Activated T-cell treated with anti-CD3 and anti-CD28 coated beads for 48 hours (primary cell): ENCODE data around the gene HSPBAP1.
"Not testable (repeated sequence)": the region's sequence is repeated elsewhere in the genome, so short reads cannot be mapped to it uniquely, and the experiment has no call there.

Experiments used
- DNase-seq: peaks from one replicate; pipeline ENCODE4 v3.0.0-alpha.2; 2020; ENCODE audit warnings: low read depth

The HSPBAP1 gene

DNA sequence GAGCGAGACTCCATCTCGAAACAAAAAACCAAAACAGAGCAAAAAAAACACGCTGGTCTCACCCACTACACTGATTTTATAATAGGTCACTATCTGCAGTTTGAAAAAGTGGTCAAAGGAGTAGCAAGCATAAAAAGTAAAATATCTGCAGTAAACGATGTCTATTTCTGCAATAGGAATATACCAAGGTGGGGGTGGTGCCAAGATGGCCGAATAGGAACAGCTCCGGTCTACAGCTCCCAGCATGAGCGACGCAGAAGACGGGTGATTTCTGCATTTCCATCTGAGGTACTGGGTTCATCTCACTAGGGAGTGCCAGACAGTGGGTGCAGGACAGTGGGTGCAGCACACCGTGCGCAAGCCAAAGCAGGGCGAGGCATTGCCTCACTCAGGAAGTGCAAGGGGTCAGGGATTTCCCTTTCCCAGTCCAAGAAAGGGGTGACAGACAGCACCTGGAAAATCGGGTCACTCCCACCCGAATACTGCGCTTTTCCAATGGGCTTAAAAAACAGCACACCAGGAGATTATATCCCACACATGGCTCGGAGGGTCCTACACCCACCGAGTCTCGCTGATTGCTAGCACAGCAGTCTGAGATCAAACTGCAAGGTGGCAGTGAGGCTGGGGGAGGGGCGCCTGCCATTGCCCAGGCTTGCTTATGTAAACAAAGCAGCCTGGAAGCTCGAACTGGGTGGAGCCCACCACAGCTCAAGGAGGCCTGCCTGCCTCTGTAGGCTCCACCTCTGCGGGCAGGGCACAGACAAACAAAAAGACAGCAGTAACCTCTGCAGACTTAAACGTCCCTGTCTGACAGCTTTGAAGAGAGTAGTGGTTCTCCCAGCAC lies 60.7 kb downstream of the HSPBAP1 start:
- DNase-seq, result not testable (repeated sequence)

DNA sequence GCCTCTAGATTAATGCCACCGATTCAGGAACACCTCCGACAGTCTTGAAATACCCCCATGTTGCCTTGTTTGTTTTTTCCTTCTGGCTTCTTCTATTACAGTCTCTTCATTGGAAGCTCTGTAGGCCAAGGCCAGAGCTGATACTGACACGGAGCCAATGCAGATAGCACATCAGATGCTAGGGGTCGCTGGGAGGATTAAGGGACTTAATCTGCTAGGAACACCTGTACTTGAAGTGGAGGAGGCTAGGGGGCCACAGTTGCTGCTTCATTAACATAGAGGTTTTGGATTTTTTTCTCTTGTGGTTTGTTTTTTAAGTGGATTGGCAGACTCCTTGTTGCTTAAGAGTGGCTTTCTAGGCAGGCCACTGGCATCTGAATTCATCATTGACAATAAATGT lies 63.4 kb downstream of the HSPBAP1 start:
- DNase-seq, result no peak

DNA sequence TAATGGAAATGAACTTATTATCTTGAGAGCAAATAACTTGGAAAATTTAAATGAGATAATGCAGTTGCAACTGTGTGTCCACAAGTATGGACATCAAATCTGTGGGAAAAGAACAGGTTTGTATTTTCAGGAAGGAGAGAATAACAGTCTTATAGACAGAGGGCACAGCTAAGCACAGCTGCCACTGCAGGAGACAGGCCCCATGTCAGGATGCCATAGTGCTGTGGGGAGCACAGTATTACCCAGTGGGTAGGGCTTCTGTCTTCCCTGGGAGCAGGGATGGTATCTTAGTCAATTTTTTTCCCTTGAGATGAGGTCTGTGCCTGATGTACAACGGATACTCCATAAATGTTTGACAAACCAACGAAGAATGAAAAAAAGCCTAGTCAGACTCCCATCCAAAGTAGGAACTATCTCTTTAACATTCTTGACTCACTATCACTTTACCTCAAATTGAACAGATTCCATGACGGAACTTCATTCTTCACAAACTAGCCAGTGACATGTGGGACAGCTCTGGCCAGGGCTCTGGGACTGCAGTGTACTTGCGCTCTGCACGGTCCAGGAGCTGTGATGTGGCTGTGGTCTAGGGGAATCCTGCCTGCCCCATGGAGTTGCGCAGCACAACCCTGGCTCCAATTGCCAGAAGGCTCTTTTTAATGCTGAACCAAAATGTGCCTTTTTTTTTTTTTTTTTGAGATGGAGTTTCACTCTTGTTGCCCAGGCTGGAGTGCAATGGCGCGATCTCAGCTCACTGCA lies 64.7 kb downstream of the HSPBAP1 start:
- no peak for DNase-seq

DNA sequence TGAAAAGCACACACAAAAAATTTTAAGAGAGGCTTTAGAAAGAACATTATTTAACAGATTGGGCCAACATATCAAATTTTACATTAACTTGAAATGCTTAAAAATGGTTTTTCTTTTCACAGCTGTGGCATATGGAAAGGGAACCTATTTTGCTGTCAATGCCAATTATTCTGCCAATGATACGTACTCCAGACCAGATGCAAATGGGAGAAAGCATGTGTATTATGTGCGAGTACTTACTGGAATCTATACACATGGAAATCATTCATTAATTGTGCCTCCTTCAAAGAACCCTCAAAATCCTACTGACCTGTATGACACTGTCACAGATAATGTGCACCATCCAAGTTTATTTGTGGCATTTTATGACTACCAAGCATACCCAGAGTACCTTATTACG lies 65.4 kb downstream of the HSPBAP1 start:
- no peak for DNase-seq

DNA sequence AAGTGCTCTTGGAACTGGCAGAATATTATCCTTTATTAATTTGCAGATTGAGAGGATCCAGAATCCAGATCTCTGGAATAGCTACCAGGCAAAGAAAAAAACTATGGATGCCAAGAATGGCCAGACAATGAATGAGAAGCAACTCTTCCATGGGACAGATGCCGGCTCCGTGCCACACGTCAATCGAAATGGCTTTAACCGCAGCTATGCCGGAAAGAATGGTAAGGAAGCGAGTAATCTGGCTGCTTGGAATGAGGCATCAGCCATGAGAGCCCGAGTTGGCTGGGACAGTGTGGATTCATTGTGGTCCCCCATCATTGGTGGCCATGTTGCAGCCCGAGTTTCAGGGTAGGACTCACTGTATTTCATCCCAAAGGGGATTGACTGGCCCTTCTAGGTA lies 65.9 kb downstream of the HSPBAP1 start:
- DNase-seq, result no peak

DNA sequence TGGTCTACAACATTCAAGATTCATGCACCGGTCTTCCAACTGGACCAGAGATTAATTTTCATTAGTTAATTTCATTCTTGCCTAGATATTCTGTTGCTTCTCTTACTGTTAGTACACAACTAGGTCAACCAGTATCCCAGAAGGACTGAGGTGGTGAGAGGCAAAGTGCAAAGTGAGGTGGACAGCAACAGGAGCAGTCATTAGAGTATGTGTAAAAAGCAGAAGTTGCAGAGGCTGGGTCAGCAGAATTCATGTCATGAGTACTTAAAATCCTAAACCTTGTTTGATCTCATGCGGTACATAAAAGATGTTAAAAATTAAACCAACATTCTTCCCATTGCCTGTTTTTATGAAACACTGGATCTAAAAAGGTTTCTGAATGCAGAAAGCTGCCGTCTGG lies 66.3 kb downstream of the HSPBAP1 start:
- DNase-seq, result no peak

DNA sequence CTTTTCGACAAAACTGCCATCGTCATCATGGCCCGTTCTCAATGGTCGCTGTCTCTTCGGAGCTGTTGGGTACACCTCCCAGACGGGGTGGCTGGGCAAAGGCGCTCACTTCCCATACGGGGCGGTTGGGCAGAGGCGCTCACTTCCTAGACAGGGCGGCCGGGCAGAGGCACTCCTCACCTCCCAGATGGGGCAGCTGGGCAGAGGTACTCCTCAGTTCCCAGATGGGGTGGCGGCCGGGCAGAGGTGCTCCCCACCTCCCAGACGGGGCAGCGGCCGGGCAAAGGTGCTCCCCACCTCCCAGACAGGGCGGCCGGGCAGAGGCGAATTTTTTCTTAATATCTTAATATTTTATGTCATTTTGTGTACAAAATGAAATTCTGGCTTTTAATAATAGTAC lies 68.5 kb downstream of the HSPBAP1 start:
- DNase-seq, result no peak

DNA sequence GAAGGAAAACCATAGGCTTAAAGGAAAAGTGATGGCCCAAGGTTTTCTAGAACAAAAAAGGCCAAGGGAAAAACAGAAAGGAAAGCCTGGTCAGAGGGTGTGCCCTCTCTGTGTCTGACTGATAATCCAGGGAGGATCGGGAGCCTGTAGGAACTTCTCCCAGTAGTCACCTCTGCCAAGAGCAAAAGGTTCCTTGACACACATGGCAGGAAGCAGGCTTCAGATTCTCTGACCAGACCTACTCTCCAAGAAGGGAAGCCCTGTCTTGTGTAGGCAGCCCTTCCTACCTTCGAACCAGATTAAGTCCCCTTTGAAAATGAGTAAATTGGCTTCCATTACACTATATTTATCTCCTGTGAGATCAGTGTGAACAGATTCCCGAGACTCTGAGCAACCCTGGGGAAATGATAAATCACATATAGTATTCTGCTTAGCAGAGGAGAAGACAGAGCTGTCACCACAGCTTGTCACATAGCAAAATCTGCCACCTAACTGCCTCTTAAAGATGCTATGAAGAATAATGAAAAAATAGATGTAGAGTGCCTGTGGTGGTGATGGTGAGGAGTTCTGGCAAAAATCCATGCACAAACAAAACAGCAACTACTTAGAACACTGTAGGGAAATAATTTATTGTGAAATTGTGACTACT lies 74.2 kb downstream of the HSPBAP1 start:
- DNase-seq, result no peak

DNA sequence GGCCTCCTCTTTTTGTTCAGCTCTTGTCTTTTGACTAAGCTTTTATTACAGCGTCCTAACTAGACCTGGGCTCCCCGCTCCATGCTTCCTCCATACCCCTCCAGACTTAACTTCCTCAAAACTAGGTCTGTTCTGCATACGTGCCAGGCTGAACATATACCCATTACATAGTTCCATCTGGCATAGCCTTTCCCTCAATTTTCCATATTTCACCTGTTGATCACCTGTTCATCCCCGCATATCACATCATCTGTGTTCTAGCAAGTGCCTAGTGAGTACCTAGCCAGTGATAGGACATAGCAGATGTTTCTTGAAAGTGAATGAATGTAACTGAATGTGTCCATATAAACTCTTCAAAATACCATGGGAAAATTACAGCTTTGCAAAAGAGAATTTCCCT lies 77.0 kb downstream of the HSPBAP1 start:
- DNase-seq, result no peak

DNA sequence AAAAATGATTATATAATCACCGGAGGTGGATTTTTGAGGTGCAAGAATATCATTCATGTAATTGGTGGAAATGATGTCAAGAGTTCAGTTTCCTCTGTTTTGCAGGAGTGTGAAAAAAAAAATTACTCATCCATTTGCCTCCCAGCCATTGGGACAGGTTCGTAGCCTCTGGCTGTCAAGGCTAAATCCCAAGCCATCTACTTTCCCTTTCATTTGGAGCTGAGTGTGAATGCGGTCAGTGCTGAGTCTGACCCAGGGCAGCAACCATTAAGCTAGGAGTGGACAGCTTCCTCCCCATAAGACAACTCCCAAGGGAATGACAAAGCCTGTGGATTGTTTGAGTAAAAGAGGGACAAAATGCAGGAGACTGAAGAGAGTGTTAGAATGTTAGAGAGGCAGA lies 79.4 kb downstream of the HSPBAP1 start:
- no peak for DNase-seq

DNA sequence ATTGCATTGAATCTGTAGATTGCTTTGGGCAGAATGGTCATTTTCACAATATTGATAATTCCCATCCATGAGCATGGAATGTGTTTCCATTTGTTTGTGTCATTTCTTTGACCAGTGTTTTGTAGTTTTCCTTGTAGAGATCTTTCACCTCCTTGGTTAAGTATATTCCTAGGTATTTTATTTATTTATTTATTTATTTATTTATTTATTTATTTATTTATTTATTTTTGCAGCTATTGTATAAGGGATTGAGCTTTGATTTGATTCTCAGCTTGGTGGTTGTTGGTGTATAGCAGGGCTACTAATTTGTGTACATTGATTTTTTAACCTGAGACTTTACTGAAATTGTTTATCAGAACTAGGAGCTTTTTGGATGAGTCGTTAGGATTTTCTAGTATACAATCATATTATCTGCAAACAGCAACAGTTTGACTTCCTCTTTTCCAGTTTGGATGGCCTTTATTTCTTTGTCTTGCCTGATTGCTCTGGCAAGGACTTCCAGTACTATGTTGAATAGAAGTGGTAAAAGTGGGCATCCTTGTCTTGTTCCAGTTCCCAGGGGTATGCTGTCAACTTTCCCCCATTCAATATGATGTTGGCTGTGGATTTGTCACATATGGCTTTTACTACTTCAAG lies 82.9 kb downstream of the HSPBAP1 start:
- not testable (repeated sequence) for DNase-seq

DNA sequence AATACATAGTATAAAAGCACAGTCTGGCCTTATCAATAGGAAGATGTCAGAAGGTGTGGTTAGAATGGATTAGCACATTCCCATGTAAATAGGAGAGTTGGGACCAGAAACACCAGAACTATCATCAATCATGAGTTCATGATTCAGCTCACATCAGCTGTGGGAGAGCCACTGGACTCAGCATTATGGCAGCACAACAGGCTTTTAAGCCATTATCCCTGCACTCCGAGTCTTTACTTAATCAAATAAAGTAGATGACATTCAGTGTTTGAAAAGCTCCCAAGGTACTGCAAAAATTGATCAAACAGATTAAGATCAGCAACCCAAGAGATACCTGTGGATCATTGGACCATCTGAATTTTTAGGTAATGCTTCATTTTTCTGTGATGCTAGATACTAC lies 88.3 kb downstream of the HSPBAP1 start:
- DNase-seq, result no peak

DNA sequence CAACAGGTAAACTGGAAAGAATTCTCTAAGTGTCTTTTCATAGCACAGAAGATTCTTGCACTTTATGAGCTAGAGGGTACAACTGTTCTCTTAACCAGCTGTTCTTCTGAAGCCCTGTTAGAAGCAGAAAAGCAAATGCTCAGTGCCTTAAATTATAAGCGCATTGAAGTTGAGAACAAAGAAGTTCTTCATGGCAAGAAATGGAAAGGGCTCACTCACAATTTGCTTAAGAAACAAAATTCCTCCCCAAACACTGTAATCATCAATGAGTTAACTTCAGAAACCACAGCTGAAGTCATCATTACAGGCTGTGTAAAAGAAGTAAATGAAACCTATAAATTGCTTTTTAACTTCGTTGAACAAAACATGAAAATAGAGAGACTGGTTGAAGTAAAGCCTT lies 93.4 kb downstream of the HSPBAP1 start:
- no peak for DNase-seq

DNA sequence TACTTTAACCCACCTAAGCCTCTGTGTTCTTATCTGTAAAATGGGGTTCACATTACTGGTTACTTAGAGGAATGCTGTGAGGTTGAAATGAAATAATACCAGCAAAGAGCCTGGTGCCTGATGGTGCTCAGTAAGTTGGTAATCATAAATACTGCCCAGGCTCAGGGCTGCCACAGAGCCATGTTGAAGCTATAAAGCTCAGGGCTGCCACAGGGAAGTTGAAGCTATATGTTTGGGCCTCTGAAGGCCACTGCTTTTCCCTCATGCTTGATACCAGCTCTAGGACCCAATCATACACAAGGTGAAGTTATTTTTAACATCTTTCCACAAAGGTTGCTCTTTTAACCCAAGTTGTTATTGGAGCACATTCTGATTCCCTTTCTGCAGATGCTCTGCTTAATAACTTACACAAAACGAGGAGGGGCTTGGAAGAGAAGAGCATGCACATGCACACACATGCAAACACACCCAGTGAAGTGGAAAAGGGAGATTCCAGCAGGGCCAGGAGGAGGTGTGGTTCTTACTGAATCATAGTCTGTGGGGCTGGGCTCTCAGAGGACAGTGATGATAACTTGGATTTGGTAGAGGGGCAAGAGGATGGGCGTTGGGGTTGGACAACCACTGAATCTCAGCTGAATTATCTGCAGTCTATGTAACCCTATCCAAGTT lies 95.5 kb downstream of the HSPBAP1 start:
- no peak for DNase-seq

DNA sequence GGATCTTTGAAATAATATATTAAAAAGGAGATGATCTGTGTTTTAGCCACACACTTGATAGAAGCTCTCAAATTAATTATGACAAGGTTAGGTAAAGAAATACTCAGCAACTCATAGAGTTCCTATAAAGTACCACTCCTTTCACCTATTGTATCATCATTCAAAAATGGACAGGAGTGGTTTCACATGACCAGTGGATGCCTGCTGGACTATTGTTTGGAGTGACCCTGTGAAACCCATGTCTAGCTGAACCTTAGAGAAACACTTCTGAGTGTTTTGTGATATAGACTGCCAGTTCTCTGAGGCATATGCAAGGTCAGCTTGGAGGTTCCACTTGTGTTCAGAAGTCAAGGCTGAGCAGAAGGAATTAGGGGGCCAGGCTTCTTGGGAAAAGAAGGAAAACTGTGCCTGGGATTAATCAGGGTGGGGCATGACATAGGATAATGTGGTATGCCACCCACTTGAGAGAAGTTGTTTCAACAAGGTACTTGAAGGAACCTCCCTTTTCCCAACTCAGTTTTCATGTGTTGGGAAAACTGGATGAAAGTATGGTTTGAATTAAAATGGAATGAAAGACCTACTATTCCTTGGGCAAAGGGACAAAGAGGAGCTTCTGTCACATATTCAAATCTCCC lies 97.6 kb downstream of the HSPBAP1 start:
- no peak for DNase-seq

DNA sequence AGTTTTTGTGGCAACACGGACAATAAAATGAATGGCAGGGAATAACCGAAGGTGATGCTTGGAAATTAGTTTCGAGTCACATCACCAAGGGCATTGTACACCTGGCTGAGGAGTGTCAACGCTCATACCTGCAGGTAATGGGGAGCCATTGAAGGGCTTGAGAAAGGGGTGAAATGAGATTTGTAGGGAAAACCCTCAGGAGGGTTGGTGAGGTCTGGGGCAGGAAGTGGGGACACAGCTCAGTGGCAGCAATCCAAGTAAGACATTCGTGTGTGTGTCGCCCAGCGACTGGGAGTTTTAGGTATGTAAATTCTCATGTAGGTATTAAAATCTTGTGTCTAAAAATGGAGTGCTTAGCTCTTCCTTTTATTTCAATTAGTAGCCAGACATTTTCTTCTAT lies 98.7 kb downstream of the HSPBAP1 start:
- DNase-seq, result no peak

DNA sequence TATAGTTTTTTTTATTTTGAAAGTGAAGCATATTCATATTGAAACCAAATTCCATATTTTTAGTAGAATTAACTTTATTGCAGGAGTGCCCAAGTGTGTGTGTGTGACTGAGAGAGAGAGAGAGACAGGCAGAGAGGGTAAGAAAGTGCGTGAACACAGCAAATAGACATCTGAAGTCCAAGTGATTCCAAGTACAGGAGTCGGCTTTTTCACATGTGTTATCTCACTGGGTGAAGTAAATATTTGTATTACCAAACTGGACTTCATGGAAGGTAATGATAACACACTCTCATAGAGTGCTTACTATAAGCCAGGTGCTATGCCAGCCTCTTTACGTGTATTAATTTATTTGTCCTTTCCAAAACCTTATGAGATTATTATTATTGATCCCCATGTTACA lies 101.0 kb downstream of the HSPBAP1 start:
- no peak for DNase-seq

DNA sequence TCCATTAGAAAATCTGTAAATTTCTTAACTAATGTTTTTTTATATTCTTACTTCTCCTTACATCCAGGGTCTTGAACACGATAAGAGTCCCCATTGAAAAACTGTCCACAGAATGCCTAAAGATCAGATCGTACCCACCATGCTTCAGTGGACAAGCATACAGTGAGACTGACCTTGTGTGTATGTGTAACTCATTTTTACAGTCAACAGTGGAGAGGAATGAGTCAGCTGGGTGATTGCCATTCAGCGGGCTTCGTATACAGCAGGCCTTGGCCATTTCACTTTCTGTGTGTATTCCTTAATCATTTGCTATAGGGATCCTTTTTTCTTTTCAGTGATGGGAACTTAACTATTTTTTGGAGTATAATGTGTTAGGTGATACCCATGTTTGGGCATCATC lies 102.4 kb downstream of the HSPBAP1 start:
- DNase-seq, result no peak

DNA sequence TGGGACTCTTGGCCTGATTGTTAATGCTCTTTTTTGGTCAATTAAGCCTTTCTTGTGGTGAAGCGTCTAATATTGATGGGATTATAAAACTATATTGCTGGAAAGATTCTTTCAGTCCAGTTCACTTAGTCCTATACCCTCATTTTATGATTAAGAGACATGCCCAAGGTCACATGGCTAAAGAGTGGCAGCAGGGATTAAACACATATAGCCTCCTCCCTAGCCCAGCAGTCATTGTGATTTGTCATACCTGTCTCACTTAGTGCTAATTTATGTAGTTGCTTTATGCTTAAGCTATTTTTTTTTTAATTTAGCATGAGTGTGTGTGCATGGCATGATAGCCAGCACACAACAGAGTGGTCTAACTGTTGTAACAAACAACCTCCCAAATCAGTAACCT lies 103.5 kb downstream of the HSPBAP1 start:
- DNase-seq, result no peak
